Amygdala (tissue), 56 donors: ENCODE data around the gene SRRM2.
"Not testable (repeated sequence)": the region's sequence is repeated elsewhere in the genome, so short reads cannot be mapped to it uniquely, and the experiment has no call there.

Experiments
- DNase-seq, 56 donors: peaks; one replicate each; lab custom pipeline; 2025; lab: John Stamatoyannopoulos, UW

The SRRM2 gene

DNA sequence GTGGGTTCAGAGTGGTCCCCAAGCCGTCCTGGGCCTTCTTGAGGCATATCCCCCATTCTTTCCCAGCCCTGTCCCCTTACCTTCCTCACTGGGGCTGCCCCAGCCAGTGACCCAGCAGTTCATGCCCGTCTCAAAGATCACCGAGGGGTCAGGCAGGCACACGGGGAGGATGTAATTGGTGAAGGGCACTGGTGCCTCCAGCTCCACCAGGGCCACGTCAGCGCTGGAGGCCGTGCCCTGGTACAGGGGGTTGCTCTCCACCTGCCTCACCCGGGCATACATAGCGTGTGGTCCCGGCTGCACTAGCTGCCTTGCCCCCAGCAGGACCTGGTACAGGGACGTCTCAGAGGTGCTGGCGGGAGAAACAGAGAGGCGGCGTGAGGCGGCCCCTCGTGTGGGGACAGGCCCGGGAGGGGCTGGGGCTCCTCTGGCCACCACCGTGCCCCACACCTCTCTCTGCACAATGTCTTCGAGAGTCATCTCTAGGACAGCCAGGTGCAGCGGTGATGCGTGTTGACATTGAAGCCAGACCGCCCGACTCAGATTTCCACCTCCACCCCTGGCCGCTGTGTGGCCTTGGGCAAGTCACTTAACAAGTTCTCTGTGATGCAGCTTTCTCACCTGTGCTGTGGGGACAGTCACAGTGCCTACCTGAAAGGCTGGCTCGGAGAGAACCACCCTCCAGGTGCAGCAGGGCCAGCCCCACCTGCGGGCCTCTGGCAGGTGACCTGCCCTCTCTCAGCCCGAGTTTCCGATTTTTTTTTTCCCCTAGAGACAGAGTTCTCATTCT lies 38.3 kb upstream of the SRRM2 start:
- no peak for DNase-seq

DNA sequence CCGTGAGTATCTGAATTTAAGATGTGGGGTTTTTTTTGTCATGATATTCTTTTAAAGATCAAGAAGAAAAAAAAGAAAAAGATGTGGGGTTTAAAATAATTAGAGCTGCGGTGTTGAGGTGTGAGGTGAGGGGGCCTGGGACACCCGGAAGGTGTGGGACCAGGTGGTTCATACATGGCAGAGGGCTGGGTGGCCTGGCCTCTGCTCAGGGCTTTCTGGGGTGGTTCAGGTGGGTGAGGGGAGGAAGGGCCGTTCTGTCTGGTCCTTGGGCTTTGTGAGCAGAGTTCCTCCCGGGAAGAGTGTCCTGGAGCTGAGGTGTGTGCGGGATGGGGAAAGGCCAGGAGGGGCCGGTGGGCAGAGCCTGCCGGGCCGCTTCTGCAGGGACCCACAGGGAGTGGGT lies 37.4 kb upstream of the SRRM2 start:
- DNase-seq: no peak

- DNase-seq: peak in 25 of 56 donors; percentile 6 to 65 (median 24)
These were observed 36.9 kb upstream of the SRRM2 start for GRCh38 chr16:2715519-2715918.

DNA sequence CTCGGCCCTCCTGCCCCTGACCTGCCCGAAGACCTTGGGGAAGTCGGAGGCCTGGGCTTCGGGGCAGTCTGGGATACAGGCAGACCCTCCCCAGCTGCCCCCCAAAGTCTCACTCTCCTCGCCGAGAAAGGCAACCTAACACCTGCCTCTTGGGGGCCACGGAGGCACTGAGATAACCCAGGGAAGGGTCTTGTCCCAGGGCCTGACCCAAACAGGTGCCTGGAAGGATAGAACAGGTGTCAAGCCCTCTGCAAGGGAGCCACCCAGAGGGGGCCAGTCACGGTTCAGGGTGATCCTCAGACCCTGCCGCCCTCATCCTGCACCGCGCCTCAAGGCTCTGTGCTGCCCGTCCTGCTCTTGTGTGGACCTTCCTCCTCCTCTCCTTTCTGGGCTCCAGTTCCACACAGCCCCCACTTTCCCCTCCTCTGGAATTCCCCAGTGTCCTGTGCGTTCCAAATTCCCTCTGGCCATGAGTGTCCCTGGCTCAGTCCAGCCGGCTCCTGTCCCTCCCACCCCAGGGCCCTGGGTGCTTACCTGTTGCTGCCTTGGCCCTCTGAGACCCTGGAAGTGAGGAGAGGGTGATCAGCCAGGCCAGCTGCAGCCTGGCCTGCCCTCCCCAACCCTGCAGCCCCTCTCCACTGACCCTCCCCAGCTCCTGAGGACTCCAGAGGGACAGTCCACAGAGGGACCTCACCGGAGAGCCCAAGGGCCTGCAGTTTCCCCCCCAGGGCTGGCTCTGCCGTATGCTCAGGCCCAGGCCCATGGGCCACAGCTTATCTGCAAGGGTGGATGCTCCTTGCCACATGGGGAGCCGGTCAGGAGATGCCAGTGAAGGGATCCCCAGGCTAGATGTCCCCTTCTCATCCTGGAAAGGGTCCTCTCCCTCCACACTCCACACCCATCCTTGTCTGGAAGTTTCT lies 36.2 kb upstream of the SRRM2 start:
- DNase-seq: no peak

GRCh38 chr16:2716948-2717347 lies 35.5 kb upstream of the SRRM2 start:
- no peak for DNase-seq

DNA sequence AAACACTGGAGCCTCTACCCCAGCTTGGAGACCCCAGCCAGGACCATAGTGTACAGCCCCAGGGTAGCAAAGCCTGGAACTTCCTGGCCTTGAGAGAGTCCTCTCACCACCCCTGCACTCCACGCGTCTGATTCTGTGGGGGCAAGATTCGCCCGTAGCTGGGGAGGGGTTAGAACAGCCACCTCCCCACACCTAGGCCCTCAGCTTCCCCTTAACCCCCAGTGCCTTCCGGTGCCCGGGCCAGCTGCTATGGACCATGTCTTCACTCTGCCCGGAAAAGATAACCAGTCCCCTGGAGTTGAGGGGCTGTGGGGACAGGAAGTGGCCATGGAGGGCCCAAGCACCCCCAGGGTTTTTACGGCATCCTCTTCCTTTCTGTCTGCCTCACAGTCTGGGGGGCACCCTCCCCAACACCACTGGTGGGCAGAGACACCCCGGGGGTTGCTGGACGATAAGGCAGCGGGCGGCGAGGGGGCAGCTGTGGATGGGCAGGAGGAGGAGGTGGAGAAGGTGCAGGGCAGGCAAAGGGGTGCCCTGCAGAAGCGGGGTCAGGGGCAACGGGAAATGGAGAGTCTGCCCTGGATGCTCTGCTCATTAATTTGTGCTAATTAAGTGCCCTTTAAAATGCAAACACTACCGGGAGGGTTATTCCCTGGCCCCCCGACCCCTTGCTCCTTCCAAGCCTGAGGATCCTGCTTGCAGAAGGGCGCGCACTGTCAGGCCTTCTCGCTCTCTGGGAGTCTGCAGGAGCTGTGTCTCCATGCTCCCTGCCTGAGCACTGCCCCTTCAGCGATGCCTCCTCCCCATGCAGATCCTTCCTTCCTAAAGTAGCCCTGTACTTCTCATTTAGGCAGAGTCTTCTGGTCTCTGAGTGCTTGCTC lies 34.8 kb upstream of the SRRM2 start:
- no peak for DNase-seq

GRCh38 chr16:2719328-2720063 lies 32.9 kb upstream of the SRRM2 start:
- no peak for DNase-seq

DNA sequence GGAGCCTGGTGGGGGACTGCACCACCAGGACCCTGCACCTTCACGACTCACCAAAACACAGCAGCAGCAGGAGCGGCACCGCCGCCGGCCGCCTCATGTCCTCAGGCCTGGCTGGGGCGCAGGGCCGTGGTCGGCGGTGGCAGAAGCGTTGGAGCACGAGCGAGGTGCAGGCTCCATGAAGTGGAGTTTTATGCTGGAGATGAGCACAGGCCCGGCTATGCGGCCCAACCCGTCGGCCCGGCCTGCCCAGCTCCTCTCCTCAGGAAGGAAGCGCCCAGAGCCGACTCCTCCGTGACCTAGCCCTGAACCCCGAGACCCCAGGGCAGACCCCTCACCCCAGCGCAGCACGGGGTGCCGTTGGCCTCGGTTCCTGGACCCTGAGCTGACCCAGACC lies 32.4 kb upstream of the SRRM2 start, which contains the start of gene PRSS27:
TSS of gene PRSS27 (minus strand) at position 161 of the 394 bp plus-strand sequence. CDS start at position 97, 64 bp downstream.
- no peak for DNase-seq

GRCh38 chr16:2720719-2721633 lies 31.5 kb upstream of the SRRM2 start:
- peak in 42 of 56 donors; percentile 17 to 77 (median 55) for DNase-seq

GRCh38 chr16:2721634-2722173 lies 30.7 kb upstream of the SRRM2 start:
- DNase-seq: not testable (repeated sequence)

GRCh38 chr16:2724088-2724676 lies 28.3 kb upstream of the SRRM2 start:
- no peak for DNase-seq

DNA sequence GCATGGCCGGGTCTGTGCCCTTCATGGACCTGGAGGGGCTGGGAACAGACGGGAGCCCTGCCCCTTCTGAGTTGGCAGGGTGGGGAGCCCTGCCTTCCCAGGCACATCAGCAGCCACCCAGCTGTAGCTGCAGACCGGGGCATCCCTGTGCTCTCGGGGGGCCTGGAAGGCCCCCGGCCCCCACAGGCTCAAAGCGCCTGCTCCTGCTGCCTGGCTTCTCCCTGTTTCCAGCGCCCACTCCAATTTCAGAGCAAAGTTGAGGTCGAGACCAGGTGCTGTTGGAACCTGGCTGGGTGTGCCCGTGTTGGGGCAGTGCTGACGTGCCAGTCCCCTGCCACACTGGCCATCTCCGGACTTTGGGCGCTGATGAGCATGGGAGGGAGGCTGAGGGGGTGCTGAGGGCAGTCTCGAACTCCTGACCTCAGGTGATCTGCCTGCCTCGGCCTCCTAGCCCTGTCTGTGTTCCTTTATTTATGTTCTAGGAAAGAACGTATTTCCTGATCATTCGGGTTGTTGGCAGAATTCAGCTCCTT lies 27.6 kb upstream of the SRRM2 start:
- no peak for DNase-seq

DNA sequence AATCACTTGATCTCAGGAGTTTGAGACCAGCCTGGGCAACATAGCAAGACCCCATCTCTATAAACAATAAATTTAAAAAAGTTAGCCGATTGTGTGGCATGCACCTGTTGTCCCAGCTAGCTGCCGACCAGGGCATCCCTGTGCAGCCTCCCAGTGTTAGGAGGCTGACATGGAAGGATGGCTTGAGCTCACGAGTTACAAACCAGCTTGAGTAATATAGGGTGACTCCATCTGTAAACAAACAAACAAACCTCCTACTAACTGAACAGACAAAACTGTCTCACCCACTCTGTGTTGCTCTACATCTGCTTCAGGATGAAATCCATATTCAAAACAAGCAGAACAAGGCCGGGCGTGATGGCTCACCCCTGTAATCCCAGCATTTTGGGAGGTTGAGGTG lies 25.5 kb upstream of the SRRM2 start:
- DNase-seq: no peak

DNA sequence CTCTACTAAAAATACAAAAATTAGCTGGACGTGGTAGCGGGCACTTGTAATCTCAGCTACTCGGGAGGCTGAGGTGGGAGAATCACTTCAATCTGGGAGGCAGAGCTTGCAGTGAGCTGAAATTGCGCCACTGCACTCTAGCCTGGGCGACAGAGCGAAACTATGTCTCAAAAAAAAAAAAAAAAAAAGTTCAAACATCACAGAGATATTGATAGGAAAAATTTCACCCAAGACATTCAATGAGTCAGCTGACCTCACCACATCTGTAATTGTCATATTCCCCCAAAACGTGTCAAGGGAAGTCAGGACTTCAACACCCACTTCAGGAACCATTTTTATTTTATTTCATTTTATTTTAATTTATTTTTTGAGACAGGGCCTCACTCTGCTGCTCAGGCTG lies 24.4 kb upstream of the SRRM2 start:
- DNase-seq: no peak

DNA sequence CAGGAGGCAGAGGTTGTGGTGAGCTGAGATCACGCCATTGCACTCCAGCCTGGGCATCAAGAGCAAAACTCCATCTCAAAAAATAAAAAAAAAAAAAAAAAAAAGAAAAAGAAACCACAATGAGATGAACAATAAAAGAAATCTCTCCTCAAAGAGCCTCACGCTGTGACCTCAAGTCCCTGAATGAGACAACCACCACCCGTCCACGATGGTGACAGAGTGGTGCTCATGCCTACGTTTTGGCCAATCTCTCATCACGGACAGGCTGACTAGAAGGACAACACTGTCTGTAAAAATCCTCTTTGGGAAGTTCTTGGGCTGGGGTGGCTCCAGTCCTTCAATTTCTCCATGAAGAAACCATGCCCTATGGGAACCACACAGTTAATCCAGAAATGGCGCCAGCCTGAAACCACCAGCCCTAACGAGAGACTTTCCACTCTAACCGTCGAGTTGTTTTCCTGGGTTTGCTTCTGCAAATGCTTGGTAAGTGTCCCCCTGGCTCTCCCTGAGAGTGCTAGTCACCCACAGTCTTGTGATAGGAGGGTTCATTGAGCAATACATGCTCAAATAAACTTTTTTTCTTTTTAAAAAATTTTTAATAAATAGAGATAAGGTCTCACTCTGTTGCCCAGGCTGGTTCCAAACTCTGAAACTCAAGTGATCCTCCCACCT lies 17.5 kb upstream of the SRRM2 start:
- DNase-seq: no peak

- DNase-seq: no peak
These were observed 15.8 kb upstream of the SRRM2 start for GRCh38 chr16:2736476-2737237.
